ENCODE results near the gene ECI1. TPM values are rescaled to one million over a fixed set of nuclear protein-coding genes. Genes with fewer than 3 reads are reported as not detected.
"Not testable (repeated sequence)": the region's sequence is repeated elsewhere in the genome, so short reads cannot be mapped to it uniquely, and the experiment has no call there.

ECI1 gene
- total RNA-seq, 1 donor from 2014 or later: 47.8 TPM

DNA sequence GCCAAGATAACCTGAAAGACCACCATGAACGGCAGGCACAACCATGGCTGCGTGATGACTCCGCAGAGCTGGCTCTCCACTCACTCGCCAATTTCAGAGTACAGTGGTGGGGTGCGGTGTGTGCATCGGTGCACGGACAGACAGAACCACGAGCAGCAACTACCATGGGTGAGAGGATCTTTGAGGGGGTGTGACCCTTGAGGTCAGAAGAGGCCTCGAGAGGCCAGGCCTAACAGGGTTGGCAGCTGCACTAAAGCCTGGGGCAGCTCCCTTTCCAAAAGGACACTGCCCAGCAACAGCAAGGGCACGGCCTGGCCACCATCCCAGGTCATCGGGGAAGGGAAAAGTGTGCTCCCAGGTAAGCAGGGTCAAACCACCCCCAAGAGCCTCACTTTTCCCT is 1.9 kb upstream of the ECI1 start:
- DNase-seq (ENCODE audit: low spot score): no peak

DNA sequence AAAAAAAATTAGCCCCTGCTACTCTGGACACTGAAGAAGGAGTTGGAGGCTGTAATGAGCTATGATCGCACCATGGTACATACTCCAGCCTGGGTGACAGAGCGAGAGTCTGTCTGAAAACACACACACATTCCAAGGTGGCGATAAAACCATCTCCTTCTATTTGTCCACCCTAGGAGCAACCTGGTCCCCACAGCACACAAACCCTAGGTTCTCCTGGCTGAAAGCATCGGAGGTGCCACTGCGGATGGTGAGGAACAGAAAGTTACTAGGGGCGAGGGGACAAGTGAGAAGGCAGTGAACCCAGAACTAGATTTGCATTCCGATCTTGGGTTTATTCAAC is 1.4 kb upstream of the ECI1 start:
- DNase-seq (ENCODE audit: low spot score): no peak

DNA sequence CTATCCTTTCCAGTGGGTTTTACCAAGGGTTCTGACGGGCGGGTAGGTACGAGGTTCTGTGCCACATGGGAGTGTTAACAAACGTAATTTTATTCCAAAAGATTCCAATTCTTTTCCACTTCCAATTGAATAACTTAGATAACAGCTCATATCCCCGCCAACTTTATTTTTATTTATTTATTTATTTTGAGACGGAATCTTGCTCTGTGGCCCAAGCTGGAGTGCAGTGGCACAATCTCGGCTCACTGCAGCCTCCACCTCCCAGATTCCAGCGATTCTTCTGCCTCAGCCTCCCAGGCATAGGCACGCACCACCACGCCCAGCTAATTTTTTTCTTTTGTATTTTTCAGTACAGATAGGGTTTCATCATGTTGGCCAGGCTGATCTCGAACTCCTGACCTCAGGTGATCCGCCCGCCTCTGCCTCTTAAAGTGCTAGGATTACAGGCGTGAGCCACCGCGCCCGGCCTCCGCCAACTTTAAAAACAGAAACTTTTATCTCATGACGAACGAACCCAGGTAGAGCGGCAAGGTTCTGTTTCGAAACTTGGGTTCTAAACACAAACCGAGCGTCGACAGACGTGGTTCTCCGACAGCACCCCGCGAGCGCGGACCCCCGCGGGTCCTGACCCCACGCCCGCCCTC is 613 bp downstream of the ECI1 start:
- no peak for DNase-seq (ENCODE audit: low spot score)

DNA sequence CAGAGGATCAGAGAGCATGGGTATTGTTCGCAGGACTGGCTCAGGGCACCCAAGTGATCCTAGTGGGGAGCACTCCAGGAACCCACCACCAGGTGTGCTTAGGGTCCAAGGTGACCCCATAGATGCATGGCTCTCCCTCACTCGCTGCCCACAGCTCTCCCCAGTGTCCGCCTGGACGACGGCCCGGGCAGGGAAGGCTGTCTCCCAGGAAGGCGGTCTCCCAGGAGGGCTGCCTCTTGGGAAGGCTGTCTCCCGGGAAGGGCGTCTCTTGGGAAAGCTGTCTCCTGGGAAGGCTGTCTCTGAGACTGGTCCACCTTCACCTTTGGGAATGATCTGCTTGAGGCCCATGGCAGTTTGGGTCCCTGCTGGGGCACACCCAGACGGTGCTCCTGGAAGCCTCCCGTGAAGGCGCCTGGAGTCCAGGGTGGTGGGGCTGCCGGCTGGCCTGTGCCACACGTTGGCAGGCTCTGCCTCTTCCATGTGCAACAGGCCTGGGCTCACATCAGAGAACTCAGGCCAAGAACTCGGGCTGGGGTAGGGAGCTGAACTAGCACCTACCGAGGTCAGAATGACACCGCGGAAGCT is 5.0 kb downstream of the ECI1 start:
- DNase-seq (ENCODE audit: low spot score): no peak

DNA sequence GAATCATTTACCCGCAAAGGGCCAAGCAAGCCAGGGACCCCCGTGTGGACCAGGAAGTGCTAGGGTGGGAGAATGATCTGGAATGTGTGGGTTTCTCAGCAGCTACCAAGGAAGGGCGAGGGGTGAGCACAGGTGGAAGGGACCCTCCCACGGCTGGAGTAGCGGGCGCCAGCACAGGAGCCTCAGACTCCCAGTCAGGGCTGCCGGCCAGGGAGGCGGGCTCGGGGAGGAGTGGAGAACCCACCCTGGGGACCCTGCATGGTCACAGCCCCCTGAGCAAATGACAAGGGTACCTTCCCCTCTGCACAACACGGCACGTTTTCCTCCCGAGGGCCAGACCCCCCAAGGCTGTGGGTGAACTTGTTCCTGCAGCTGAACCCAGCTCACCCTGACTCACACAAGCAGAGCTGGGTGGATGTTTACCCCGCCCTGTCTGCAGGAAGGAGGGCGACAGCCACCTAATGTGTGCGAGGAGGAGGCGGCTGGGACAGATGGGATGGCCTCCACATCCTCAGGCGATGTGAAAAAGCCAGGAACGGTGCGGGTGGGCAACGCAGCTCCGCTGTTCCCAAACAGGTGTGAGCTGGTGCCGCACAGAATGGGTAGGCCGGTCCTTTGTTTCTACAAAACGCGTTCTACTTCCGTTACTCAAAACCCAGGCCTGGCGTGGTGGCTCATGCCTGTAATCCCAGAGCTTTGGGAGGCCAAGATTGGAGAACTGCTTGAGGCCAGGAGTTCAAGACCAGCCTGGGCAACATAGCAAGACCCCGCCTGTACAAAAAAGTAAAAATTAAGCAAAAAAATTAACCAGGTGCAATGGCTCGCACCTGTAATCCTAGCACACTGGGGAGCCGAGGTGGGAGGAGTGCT is 6.2 kb downstream of the ECI1 start:
- DNase-seq (ENCODE audit: low spot score): no peak

DNA sequence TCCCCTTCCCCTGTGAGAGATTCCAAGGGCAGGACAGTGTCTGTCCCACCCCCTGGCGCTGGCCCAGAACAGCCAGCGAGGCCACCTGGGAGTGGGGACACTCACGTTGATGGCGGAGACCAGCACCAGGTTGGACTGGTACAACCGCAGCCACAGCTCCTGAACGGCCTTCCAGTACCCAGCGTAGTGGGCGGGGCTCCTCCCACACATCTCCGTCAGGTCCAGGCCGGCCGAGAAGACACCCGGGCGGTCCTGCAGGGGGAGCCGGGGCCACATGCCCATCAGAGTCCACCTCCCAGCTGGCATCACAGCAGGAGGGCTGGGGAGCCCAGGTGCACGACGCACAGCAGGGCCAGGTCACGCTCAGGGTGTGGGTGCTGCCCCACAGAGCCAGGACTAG is 7.1 kb downstream of the ECI1 start:
- no peak for DNase-seq (ENCODE audit: low spot score)

DNA sequence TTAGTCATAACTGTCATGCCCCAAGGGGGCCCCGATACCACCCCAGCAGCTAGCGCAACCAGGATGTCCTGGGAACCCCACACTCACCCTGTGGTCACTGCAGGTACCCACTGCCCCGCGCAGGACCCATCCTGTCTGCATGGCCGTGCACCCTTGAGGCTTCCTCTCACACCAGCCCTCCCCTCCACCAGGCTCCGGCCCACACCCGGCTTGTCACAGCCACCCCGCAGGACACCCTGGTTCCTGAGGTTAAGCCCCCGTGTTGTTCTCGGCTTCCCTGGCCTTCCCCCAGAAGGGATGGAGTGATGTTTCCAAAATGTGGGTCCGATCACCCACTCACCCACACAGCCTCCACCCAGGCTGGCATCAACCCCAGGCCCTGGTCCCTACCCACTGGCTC is 7.6 kb downstream of the ECI1 start:
- DNase-seq (ENCODE audit: low spot score): no peak

DNA sequence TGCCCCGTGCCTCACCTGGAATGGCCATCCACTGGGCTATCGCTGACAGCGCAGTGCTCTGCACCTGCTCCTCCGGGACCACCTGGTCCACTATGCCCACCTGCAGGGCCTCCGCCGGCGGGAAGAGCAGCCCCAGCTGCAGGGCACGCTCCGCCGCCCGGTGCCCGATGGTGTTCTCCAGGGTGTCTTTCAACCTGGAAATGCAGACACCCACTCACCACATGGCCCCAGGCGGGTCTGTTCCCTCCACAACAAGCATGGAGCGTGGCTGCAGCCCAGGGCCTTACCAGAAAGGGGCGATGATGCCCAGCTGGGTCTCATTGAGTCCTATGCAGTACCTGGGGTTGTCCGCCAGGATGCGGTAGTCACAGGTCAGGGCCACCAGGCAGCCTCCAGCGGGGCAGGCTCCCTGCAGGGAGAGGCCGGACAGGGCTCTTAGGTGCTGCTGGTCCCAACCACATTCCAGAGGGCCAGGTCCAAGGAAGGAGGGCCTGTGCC is 8.3 kb downstream of the ECI1 start:
- no peak for DNase-seq (ENCODE audit: low spot score)

DNA sequence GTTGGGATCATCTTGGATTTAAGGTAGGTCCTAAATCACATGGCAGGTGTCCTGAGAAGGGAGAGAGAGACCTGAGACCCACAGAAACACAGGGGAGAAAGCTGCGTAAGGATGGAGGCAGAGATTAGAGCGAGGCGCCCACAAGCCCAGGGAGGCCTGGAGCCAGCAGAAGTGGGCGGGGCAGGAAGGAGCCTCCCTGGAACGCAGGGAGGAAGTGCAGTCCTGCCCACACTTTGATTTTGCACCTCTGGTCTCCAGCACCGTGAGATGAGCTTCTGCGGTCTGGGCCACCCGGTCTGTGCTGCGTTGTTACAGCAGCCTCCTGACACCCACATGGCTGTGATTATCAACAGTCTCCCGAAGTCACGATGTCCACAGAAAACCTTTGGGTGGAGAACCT is 8.8 kb downstream of the ECI1 start:
- DNase-seq (ENCODE audit: low spot score): no peak

DNA sequence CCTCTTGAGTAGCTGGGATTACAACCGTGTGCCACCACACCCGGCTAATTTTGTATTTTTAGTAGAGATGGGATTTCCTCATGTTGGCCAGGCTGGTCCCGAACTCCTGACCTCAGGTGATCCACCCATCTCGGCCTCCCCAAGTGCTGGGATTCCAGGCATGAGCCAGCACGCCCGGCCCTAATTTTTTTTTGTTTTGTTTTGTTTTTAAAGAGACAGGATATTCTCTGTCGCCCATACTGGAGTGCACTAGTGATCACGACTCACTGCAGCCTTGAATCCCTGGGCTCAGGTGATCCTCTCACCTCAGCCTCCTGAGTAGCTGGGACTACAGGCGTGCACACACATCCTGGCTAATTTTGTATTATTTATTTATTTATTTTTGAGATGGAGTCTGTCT is 11.1 kb downstream of the ECI1 start:
- not testable (repeated sequence) for DNase-seq (ENCODE audit: low spot score)

DNA sequence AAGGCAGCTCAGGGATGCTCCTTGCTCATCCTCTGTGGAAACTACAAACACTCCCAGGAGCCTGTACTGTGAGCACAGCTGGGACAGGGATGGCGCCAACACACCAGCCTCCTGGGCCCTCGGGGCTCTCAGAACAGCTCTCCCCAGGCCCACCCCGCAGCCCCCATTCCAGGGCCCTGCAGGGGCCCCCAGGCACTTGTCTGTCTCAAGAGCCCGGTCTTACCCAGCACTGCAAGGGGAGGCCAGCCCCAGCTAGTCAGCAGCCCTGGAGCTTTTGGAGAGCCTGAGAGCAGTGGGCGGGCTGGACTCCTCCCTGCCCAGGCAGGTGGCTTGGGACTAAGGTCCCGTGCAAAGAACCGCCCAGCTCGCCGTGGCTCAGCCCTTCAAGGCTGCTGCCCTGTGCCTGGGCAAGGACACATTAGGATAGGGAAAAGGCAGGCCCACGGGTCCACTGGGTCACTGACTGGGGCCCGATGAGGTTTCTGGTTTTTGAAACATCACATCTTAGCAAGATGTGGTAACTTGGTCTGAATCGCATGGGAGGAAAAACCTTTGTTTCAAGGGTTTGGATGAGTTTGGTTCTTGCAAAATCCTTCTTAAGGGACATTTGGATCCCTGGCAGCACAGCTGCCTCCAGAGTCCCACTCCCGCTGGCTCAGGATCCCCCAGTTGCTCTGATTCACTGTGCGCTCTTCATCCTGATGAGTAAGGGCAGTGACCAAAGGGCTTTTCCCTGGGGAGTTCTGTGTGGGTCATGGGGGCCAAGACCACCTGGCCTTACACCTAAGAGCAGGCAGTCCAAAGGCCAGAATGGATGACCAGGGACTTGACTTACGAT is 12.3 kb downstream of the ECI1 start:
- no peak for DNase-seq (ENCODE audit: low spot score)

DNA sequence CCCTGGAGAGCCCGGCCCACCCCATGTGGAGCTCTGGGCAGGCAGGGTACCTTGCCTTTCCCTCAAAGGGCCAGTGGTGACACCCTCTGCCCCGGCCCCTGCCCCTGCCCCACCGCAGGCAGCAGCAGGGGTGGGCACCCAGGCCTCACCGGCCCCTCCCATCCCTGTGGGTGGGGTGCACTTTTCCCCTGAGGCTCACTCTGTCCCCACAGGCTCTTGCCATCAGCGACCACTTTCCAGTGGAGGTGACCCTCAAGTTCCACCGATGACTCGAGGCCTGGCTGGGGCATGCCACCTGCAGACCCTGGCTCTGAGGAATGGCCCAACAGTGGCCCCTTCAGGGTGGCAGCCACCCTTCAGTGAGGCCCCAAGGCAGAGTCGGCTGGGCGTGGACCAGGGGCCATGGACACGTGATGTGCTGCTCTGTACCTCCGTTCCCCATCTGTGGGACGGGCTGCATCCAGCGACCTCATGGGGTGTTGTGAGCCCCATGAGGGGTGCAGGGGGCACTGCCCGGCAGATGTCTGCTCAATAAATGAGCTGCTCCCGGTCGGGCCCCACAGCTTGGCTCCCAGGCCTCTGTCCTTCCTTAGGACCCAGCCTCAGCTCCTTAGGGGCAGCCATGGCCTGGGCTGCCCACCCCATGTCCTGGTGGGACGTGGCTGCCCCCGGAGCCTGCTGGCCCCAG is 13.1 kb downstream of the ECI1 start:
- DNase-seq (ENCODE audit: low spot score): no peak

DNA sequence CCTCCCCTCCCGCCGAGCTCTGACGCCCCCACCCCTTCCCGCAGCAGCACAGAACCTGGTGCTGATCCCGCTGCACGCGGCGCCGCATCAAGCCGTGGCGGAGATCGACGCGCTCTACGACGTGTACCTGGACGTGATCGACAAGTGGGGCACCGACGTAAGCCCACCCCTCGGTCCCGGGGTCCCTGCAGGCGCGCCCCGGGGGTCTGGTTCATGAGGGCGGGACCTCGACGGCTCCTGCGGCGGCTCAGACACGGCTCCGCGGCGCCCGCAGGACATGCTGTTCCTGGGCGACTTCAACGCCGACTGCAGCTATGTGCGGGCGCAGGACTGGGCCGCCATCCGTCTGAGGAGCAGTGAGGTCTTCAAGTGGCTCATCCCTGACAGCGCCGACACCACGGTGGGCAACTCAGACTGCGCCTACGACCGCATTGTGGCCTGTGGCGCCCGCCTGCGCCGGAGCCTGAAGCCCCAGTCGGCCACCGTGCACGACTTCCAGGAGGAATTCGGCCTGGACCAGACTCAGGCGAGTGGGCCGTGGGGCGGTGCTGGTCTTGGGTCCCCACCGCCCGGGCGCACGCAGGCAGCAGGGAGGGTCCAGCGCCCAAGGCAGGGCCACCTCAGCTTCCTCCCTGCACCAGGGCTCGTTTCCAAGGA is 13.8 kb downstream of the ECI1 start:
- no peak for DNase-seq (ENCODE audit: low spot score)

DNA sequence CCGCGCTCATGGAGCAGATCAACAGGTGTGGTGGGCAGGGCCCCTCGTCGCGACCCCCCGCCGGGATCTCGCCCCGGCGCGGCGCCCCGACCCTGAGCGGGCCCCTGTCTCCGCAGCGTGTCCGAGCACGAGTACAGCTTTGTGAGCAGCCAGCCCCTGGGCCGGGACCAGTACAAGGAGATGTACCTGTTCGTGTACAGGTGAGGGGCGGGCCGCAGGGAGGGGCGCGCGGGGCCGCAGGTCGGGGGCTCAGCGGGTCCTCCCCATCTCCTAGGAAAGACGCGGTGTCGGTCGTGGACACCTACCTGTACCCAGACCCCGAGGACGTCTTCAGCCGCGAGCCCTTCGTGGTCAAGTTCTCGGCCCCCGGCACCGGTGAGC is 14.3 kb downstream of the ECI1 start:
- no peak for DNase-seq (ENCODE audit: low spot score)

DNA sequence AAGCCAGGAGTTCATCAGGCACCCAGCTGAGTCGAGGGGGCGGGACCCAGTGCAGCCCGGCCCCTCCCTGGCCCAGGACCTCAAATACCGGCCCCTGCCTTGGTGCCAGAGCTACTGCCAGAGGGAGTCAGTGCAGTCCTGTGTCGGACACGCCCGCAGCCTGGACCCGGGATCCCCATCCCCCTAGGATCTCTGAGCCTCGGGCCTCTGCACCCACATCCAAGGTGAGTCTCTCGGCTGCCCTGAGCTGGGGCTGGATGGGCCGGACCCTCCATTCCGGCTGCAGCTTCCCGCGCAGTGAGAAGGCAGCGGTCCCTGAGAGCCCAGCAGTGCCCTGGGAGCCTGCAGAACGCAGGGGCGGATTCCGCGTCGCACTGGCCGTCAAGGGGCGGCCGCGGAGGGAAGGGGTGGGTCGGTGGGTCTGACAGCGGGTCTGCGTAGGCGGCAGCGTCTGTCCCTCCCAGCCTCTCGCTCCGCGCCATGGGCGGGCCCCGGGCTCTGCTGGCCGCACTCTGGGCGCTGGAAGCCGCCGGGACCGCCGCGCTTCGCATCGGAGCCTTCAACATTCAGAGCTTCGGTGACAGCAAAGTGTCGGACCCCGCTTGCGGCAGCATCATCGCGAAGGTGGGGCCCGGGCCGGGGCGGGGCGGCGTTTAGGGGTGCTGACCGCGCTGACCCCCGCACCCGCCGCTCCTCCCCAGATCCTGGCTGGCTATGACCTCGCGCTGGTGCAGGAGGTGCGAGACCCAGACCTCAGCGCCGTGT is 14.9 kb downstream of the ECI1 start, which contains the start of gene DNASE1L2:
TSS of gene DNASE1L2 (plus strand) at position 108 of the 765 bp plus-strand sequence. CDS start at position 481, 373 bp downstream.
- no peak for DNase-seq (ENCODE audit: low spot score)

DNA sequence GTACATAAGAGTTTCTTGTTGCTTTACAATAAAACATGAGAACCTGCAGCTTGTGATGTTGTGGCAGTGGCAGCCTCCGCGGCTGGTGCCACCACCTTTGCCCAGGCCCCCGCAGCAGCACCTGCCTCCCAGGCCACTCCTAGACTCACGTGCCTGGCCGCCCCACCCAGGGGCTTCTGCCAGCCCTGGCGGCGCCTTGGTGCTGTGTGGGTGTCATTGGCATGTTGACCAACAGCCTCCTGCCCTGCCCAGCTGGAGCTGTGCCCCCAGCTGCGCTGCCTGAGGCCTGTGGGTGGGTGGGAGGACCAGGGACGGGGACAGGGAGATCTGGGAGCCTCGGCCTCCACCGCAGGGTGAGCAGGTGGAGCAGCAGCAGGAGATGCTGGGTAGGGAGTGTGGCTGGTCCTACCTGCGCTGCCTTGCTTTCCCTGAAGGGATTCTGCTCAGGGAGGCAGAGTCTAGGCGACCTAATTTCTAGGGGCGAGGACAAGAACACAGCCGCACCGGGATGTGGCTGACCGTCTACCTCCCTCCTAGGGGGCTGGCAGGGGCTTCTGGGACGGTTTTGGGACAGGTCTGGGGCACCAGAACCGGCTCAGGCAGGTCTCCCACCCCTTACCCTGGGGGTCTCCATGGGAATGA is 15.6 kb downstream of the ECI1 start:
- no peak for DNase-seq (ENCODE audit: low spot score)

DNA sequence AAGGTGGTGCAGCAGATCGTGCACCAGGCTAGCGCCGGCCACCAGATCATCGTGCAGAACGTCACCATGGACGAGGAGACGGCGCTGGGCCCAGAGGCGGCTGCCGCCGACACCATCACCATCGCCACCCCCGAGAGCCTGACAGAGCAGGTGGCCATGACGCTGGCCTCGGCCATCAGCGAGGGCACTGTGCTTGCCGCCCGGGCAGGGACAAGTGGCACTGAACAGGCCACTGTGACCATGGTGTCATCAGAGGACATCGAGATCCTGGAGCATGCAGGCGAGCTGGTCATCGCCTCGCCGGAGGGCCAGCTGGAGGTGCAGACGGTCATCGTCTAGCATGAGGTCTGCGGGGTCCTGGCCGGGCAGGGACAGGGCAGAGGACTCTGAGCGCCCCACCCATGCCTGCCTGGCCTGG is 16.1 kb downstream of the ECI1 start:
- DNase-seq (ENCODE audit: low spot score): no peak

DNA sequence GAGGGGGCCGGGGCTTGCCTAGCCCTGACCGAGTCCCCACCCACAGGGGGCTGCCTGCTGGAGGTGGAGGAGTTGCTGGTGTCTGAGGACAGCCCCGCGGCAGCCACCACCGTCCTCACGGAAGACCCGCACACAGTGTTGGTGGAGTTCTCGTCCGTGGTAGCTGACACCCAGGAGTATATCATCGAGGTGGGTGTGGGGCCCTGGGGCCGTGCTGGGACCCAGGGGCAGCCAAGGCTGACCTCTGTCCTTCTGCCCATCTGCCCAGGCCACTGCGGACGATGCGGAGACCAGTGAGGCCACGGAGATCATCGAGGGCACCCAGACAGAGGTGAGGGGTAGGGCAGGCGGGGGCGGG is 16.6 kb downstream of the ECI1 start:
- DNase-seq (ENCODE audit: low spot score): no peak

Data from ureter (tissue), 1 donor.